ENCODE results near the gene RANGRF.

GRCh38 chr17:8287651-8288335, 677 bp upstream of the RANGRF start:
- TF ChIP-seq CTCF (IDR thresholded peaks at IDR 0.05; ENCODE audit: low read length): no peak
- no peak for TF ChIP-seq EZH2 (IDR thresholded peaks at IDR 0.05; ENCODE audit: borderline replicate concordance, low read length)
